T-helper 1 cell (primary cell): Measurements from ENCODE around the gene TBC1D3I.

ENCODE experiments used
- DNase-seq, 5 donors: peaks; one replicate each; pipeline ENCODE4 v3.0.0-alpha.2; 2012 to 2020

Gene TBC1D3I

GRCh38 chr17:36205637-36206485 lies 58.5 kb downstream of the TBC1D3I start:
- DNase-seq = no peak

GRCh38 chr17:36204724-36205500 lies 59.5 kb downstream of the TBC1D3I start:
- no peak for DNase-seq
